Measurements from ENCODE around the gene SFXN5. TPM values are rescaled to one million over a fixed set of nuclear protein-coding genes. Genes with fewer than 3 reads are reported as not detected.

SFXN5 gene
- total RNA-seq, 1 experiment from 2014 or later = 27.8 TPM

- Histone ChIP-seq H3K36me3 (ENCODE audit: control insufficient read depth, insufficient read depth, low read length) (no peaks in the 10 kb centered on the region), H3K27ac (ENCODE audit: low read length) (no peak overlapping the region), H3K4me1 (ENCODE audit: control insufficient read depth, insufficient read depth, low read length) (no peaks in the 10 kb centered on the region), H3K4me3 (ENCODE audit: low read depth in 2 of 2, low read length in 2 of 2) (no peak overlapping the region), H3K9me3 (ENCODE audit: control insufficient read depth, insufficient read depth, low read depth, low read length) (no peaks in the 10 kb centered on the region), H3K27me3 (ENCODE audit: control insufficient read depth, insufficient read depth, low read length) (no peaks in the 10 kb centered on the region)
- DNase-seq (ENCODE audit: low read depth, low spot score) (no peak), ATAC-seq (peak; percentile 27; the same call in 1 of the 2 replicates)
- ChIA-PET POLR2A (no interaction called here), CTCF (interaction anchor here (2.7 kb wide), 1 partner anchor 79 kb away, joined by 30 read pairs; no protein-coding TSS in a partner anchor)
- no TSS peak for BruUV-seq (replicated peaks)
- intact Hi-C loops (cut with micrococcal nuclease; ENCODE audit: unreplicated experiment) = no loop called here
- in situ Hi-C loops (cut with HindIII; ENCODE audit: low pct_unique_long_range_greater_than_20kb, low sequenced_read_pairs) = no loop called here
- TF ChIP-seq CTCF (IDR thresholded peaks at IDR 0.05) (no peak), TCF7L2 (IDR thresholded peaks at IDR 0.05; ENCODE audit: low read depth, low read length) (no peak), SIN3A (IDR thresholded peaks at IDR 0.05; ENCODE audit: borderline replicate concordance, insufficient read depth, low read depth, low read length) (no peak), REST (IDR thresholded peaks at IDR 0.05; ENCODE audit: insufficient read depth in 1 of 2, low read depth in 2 of 2, low read length in 1 of 2) (no peak), POLR2AphosphoS5 (IDR thresholded peaks at IDR 0.05; ENCODE audit: low read depth, low read length) (no peak)
Observed at GRCh38 chr2:72973137-72973535, 98.4 kb downstream of the SFXN5 start.

GRCh38 chr2:72972352-72973136, 99.0 kb downstream of the SFXN5 start:
- no peaks in the 10 kb centered on the region for H3K36me3 ChIP-seq (ENCODE audit: control insufficient read depth, insufficient read depth, low read length)
- intact Hi-C loops (cut with micrococcal nuclease; ENCODE audit: unreplicated experiment) (no loop called here), in situ Hi-C loops (cut with HindIII; ENCODE audit: low pct_unique_long_range_greater_than_20kb, low sequenced_read_pairs) (no loop called here)
- no TSS peak for BruUV-seq (replicated peaks)
- H3K4me3 ChIP-seq (ENCODE audit: low read depth in 2 of 2, low read length in 2 of 2) = no peak overlapping the region
- no peak for ATAC-seq
- DNase-seq (ENCODE audit: low read depth, low spot score) = no peak
- TF ChIP-seq POLR2AphosphoS5 (IDR thresholded peaks at IDR 0.05; ENCODE audit: low read depth, low read length) = no peak
- TF ChIP-seq SIN3A (IDR thresholded peaks at IDR 0.05; ENCODE audit: borderline replicate concordance, insufficient read depth, low read depth, low read length) = no peak
- no peak for TF ChIP-seq REST (IDR thresholded peaks at IDR 0.05; ENCODE audit: insufficient read depth in 1 of 2, low read depth in 2 of 2, low read length in 1 of 2)
- TF ChIP-seq CTCF (IDR thresholded peaks at IDR 0.05) = no peak
- TF ChIP-seq TCF7L2 (IDR thresholded peaks at IDR 0.05; ENCODE audit: low read depth, low read length) = no peak
- H3K27me3 ChIP-seq (ENCODE audit: control insufficient read depth, insufficient read depth, low read length) = no peaks in the 10 kb centered on the region
- H3K27ac ChIP-seq (ENCODE audit: low read length) = no peak overlapping the region
- no peaks in the 10 kb centered on the region for H3K9me3 ChIP-seq (ENCODE audit: control insufficient read depth, insufficient read depth, low read depth, low read length)
- ChIA-PET CTCF (interaction anchor here (2.7 kb wide), 1 partner anchor 79 kb away, joined by 30 read pairs; no protein-coding TSS in a partner anchor), POLR2A (no interaction called here)
- no peaks in the 10 kb centered on the region for H3K4me1 ChIP-seq (ENCODE audit: control insufficient read depth, insufficient read depth, low read length)

Measured in Panc1 (cell line).